Nephron (organoid): Measurements from ENCODE around the gene TRAFD1.

ENCODE experiments used
- H3K27ac Mint-ChIP-seq, 3 experiments: 2 replicates each; pipeline ENCODE4 v1.8.0; 2020; ENCODE audit warnings: mixed read lengths in 3 of 3, mild to moderate bottlenecking in 2 of 3, moderate library complexity in 1 of 3
- H3K27me3 Mint-ChIP-seq: 2 replicates; pipeline ENCODE4 v1.8.0; 2021; ENCODE audit warnings: low read depth, mild to moderate bottlenecking, moderate library complexity, mixed read lengths
- H3K36me3 Mint-ChIP-seq: 2 replicates; pipeline ENCODE4 v1.8.0; 2020; ENCODE audit warnings: low read depth, mixed read lengths
- H3K4me1 Mint-ChIP-seq: 2 replicates; pipeline ENCODE4 v1.8.0; 2020; ENCODE audit warnings: mixed read lengths
- H3K4me3 Mint-ChIP-seq, 3 experiments: 2 replicates each; pipeline ENCODE4 v1.8.0; 2020; ENCODE audit warnings: mild to moderate bottlenecking in 3 of 3, mixed read lengths in 3 of 3, moderate library complexity in 2 of 3
- H3K9me3 Mint-ChIP-seq: 2 replicates; pipeline ENCODE4 v1.8.0; 2020; ENCODE audit warnings: mixed read lengths
- TF ChIP-seq, protein P1 (sequence below), 3 experiments: fragments of 200-600 bp; sonication (generic); IDR thresholded peaks; one replicate each; pipeline ENCODE4 v1.5.0; 2021; ENCODE audit warnings: antibody characterized with exemption in 3 of 3; ENCODE audit not compliant: unreplicated experiment in 3 of 3

Gene TRAFD1

GRCh38 chr12:112176321-112177010, 51.1 kb downstream of the TRAFD1 start:
- Mint-ChIP-seq H3K36me3 (peaks cover 57% of the 10 kb centered on the region), H3K27ac (no peak overlapping the region), H3K4me1 (no peaks in the 10 kb centered on the region), H3K9me3 (no peaks in the 10 kb centered on the region), H3K4me3 (no peak overlapping the region), H3K27me3 (no peaks in the 10 kb centered on the region)
- TF ChIP-seq, protein P1, sequence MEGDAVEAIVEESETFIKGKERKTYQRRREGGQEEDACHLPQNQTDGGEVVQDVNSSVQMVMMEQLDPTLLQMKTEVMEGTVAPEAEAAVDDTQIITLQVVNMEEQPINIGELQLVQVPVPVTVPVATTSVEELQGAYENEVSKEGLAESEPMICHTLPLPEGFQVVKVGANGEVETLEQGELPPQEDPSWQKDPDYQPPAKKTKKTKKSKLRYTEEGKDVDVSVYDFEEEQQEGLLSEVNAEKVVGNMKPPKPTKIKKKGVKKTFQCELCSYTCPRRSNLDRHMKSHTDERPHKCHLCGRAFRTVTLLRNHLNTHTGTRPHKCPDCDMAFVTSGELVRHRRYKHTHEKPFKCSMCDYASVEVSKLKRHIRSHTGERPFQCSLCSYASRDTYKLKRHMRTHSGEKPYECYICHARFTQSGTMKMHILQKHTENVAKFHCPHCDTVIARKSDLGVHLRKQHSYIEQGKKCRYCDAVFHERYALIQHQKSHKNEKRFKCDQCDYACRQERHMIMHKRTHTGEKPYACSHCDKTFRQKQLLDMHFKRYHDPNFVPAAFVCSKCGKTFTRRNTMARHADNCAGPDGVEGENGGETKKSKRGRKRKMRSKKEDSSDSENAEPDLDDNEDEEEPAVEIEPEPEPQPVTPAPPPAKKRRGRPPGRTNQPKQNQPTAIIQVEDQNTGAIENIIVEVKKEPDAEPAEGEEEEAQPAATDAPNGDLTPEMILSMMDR (IDR thresholded peaks at IDR 0.05; ENCODE audit: unreplicated experiment in 3 of 3) = no peak

- no peak overlapping the region for H3K27ac Mint-ChIP-seq
- H3K4me3 Mint-ChIP-seq = no peak overlapping the region
- TF ChIP-seq, protein P1 (IDR thresholded peaks at IDR 0.05; ENCODE audit: unreplicated experiment in 3 of 3) = no peak
- H3K27me3 Mint-ChIP-seq = no peaks in the 10 kb centered on the region
- H3K36me3 Mint-ChIP-seq = peaks cover 52% of the 10 kb centered on the region
- no peaks in the 10 kb centered on the region for H3K4me1 Mint-ChIP-seq
- H3K9me3 Mint-ChIP-seq = no peaks in the 10 kb centered on the region
These were observed 53.4 kb downstream of the TRAFD1 start for GRCh38 chr12:112178796-112179195.

GRCh38 chr12:112179341-112179740, 54.0 kb downstream of the TRAFD1 start:
- Mint-ChIP-seq H3K9me3 (no peaks in the 10 kb centered on the region), H3K4me1 (no peaks in the 10 kb centered on the region), H3K27me3 (no peaks in the 10 kb centered on the region), H3K27ac (no peak overlapping the region), H3K4me3 (no peak overlapping the region), H3K36me3 (peaks cover 52% of the 10 kb centered on the region)
- TF ChIP-seq, protein P1 (IDR thresholded peaks at IDR 0.05; ENCODE audit: unreplicated experiment in 3 of 3) = no peak

- Mint-ChIP-seq H3K4me3 (no peak overlapping the region), H3K27ac (no peak overlapping the region), H3K4me1 (no peaks in the 10 kb centered on the region), H3K36me3 (peaks cover 48% of the 10 kb centered on the region), H3K9me3 (no peaks in the 10 kb centered on the region), H3K27me3 (no peaks in the 10 kb centered on the region)
- TF ChIP-seq, protein P1 (IDR thresholded peaks at IDR 0.05; ENCODE audit: unreplicated experiment in 3 of 3) = no peak
These were observed 54.6 kb downstream of the TRAFD1 start for GRCh38 chr12:112179916-112180315.

- no peaks in the 10 kb centered on the region for H3K27me3 Mint-ChIP-seq
- no peak overlapping the region for H3K4me3 Mint-ChIP-seq
- H3K4me1 Mint-ChIP-seq = no peaks in the 10 kb centered on the region
- H3K27ac Mint-ChIP-seq = no peak overlapping the region
- TF ChIP-seq, protein P1 (IDR thresholded peaks at IDR 0.05; ENCODE audit: unreplicated experiment in 3 of 3) = no peak
- H3K36me3 Mint-ChIP-seq = peaks cover 46% of the 10 kb centered on the region
- H3K9me3 Mint-ChIP-seq = no peaks in the 10 kb centered on the region
These were observed 55.1 kb downstream of the TRAFD1 start for GRCh38 chr12:112180422-112180821.

DNA sequence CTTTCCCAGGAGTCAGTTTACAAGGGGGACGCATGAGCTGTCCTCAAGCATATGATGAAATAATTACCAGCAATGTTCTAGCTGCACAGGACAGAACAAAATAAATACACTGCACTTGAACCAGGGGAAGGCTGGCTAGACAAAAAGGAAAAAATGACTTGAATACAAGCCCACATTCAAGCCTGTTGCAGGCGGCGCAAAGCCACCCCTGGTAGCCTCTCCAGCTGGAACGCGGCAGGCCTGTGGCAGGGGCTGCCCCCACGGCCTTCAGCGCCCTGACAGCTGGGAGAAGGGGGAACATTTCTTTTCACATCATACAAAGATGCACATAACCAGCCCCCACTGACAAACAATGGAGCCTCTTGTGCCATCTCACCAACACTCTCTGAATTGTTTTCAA, 57.1 kb downstream of the TRAFD1 start:
- H3K27me3 Mint-ChIP-seq = no peaks in the 10 kb centered on the region
- no peak overlapping the region for H3K4me3 Mint-ChIP-seq
- TF ChIP-seq, protein P1 (IDR thresholded peaks at IDR 0.05; ENCODE audit: unreplicated experiment in 3 of 3) = no peak
- H3K27ac Mint-ChIP-seq = no peak overlapping the region
- H3K9me3 Mint-ChIP-seq = no peaks in the 10 kb centered on the region
- H3K4me1 Mint-ChIP-seq = no peaks in the 10 kb centered on the region
- peaks cover 36% of the 10 kb centered on the region for H3K36me3 Mint-ChIP-seq
